NCI-H146 (cell line): Measurements from ENCODE around the gene PLPPR1.
"Not testable (repeated sequence)": the region's sequence is repeated elsewhere in the genome, so short reads cannot be mapped to it uniquely, and the experiment has no call there.

Experiments
- DNase-seq: peaks from one replicate; lab custom pipeline; 2025; lab: John Stamatoyannopoulos, UW

Gene PLPPR1

GRCh38 chr9:101299901-101300300, 271.4 kb downstream of the PLPPR1 start:
- no peak for DNase-seq

- DNase-seq = no peak
Measured at GRCh38 chr9:101307051-101307450, 278.5 kb downstream of the PLPPR1 start.

- DNase-seq = no peak
Measured at GRCh38 chr9:101307524-101308213, 279.1 kb downstream of the PLPPR1 start.

GRCh38 chr9:101309139-101309538, 280.6 kb downstream of the PLPPR1 start:
- no peak for DNase-seq

GRCh38 chr9:101311191-101311590, 282.7 kb downstream of the PLPPR1 start:
- no peak for DNase-seq

GRCh38 chr9:101311758-101312420, 283.4 kb downstream of the PLPPR1 start:
- DNase-seq = peak; percentile 74

- DNase-seq = no peak
Measured at GRCh38 chr9:101312661-101313060, 284.1 kb downstream of the PLPPR1 start.

GRCh38 chr9:101315112-101315450, 286.6 kb downstream of the PLPPR1 start:
- DNase-seq = no peak

GRCh38 chr9:101317735-101318134, 289.2 kb downstream of the PLPPR1 start:
- DNase-seq = no peak

- no peak for DNase-seq
Measured at GRCh38 chr9:101323129-101323528, 294.6 kb downstream of the PLPPR1 start.

GRCh38 chr9:101324245-101324804, 295.8 kb downstream of the PLPPR1 start:
- no peak for DNase-seq

GRCh38 chr9:101325053-101325452, 296.5 kb downstream of the PLPPR1 start:
- DNase-seq = no peak

GRCh38 chr9:101326035-101326434, 297.5 kb downstream of the PLPPR1 start:
- peak; percentile 10 for DNase-seq

GRCh38 chr9:101326501-101326900, 298.0 kb downstream of the PLPPR1 start:
- DNase-seq = peak; percentile 82

GRCh38 chr9:101327422-101327909, 298.9 kb downstream of the PLPPR1 start:
- not testable (repeated sequence) for DNase-seq

GRCh38 chr9:101332362-101332761, 303.8 kb downstream of the PLPPR1 start:
- no peak for DNase-seq

GRCh38 chr9:101333490-101333889, 305.0 kb downstream of the PLPPR1 start:
- DNase-seq = no peak

GRCh38 chr9:101333926-101334702, 305.6 kb downstream of the PLPPR1 start:
- no peak for DNase-seq

- DNase-seq = no peak
Measured at GRCh38 chr9:101336091-101336490, 307.6 kb downstream of the PLPPR1 start.

- DNase-seq = no peak
Measured at GRCh38 chr9:101337237-101337636, 308.7 kb downstream of the PLPPR1 start.

GRCh38 chr9:101341958-101342357, 313.4 kb downstream of the PLPPR1 start:
- no peak for DNase-seq

GRCh38 chr9:101342595-101342994, 314.1 kb downstream of the PLPPR1 start:
- DNase-seq = no peak

- no peak for DNase-seq
Measured at GRCh38 chr9:101350285-101350684, 321.8 kb downstream of the PLPPR1 start.
